GM19328 (cell line): Measurements from ENCODE around the gene SLC30A1.
"Not testable (repeated sequence)": the region's sequence is repeated elsewhere in the genome, so short reads cannot be mapped to it uniquely, and the experiment has no call there.

Source experiments
- ATAC-seq: cut with Tn5 transposase; IDR thresholded peaks from one replicate; pipeline ENCODE4 v1.9.1; 2021; ENCODE audit warnings: mild to moderate bottlenecking, moderate library complexity; ENCODE audit not compliant: unreplicated experiment

The SLC30A1 gene, protein sequence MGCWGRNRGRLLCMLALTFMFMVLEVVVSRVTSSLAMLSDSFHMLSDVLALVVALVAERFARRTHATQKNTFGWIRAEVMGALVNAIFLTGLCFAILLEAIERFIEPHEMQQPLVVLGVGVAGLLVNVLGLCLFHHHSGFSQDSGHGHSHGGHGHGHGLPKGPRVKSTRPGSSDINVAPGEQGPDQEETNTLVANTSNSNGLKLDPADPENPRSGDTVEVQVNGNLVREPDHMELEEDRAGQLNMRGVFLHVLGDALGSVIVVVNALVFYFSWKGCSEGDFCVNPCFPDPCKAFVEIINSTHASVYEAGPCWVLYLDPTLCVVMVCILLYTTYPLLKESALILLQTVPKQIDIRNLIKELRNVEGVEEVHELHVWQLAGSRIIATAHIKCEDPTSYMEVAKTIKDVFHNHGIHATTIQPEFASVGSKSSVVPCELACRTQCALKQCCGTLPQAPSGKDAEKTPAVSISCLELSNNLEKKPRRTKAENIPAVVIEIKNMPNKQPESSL

GRCh38 chr1:211578640-211579439, at the start of gene SLC30A1:
TSS of gene SLC30A1 (minus strand) at chr1:211579161. CDS start at chr1:211578612, 549 bp downstream.
- ATAC-seq = peak; percentile 87

- ATAC-seq = no peak
Observed at GRCh38 chr1:211628417-211628816, 49.5 kb upstream of the SLC30A1 start.

DNA sequence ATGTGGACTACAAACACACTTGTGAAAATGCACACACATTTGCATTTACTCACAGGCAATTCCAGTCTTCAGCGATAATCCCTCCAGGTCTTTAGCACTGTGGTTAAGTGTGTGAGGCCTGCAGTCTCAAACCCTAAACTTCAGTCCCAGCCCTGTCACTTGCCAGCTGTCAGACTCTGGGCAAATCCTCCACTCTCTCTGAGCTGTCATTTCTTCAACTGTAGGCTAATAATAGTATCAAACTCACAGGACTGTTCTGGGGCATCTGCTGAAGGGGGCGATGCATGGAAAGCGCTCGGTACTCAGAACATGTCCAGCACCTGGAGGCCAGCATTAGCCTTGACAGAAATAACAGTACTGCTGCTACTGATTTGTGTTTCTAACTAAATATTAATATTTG, 48.3 kb upstream of the SLC30A1 start:
- ATAC-seq = no peak

- ATAC-seq = not testable (repeated sequence)
Observed at GRCh38 chr1:211625866-211626265, 46.9 kb upstream of the SLC30A1 start.

DNA sequence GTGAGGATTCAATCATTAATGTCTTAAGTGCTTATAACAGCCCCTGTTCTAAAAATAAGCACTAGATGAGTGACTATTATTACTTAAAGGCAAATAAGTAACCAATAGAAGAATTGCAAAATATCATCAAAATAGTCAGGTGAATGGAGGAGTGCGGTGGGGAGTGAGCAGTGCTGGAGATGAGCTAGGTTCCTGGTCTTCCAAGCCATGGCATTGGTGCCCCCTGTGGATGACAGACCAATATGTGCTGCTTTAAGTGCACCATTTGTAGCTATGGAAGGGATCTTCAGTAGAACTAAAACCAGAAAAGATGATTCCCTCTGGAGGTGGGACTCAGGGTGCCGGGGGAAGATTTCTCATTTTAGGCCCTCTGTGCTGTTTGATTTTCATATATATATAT, 46.1 kb upstream of the SLC30A1 start:
- ATAC-seq = no peak

GRCh38 chr1:211623515-211623914, 44.6 kb upstream of the SLC30A1 start:
- ATAC-seq = no peak

DNA sequence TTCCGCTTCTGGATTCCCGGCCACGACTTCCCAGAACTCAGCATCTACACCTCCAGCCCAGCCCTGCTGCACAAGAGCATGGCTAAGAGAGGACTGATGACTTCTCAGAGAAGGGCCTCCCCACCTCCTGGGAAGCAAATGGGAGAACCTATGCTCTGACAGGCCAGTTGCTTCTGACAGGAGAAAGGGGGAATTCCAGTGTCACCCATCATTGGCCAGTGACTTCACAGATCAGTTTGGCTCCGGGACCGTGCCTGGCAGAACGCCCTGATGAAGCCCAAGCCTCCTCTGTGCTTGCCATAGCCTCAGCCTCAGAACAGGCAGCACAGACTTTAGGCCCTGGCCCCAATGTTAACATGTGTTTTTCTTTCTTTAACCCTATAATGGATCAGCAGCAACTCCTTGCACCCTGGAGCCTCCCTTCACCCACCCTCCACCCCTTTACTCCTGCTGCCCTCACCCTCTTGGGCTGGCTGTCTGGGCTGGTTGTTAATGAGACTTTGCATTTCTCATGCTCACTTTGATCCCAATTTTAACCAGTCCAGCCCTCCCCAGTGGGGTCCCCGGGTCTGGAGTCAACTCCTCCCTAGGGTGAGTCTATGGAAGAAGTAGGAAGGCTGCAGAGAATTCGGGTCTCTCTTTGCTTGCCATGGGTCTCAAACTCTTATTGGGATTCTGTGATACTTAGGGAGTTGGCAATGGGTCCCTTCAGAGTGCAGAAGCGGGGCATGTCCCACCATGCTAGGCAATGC, 42.7 kb upstream of the SLC30A1 start:
- ATAC-seq = no peak

GRCh38 chr1:211620097-211620496, 41.1 kb upstream of the SLC30A1 start:
- ATAC-seq = no peak

- ATAC-seq = no peak
Observed at GRCh38 chr1:211619033-211619996, 40.4 kb upstream of the SLC30A1 start.

DNA sequence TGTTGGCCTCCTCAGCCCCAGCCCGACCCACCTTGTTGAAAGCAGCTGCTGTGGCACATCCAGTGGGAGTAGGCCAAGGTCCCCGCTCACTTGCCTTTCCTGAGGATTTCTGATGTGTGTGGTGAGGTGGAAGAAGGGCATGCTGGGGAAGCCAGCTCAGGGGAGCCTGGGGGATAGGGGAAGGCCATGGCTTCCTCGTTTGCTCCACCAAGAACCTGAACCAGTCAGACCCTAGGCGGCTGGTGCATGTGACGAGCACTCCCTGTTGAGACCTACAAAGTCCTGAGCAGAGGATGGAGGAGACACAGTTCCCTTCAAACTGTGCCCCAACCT, 38.0 kb upstream of the SLC30A1 start:
- ATAC-seq = no peak

DNA sequence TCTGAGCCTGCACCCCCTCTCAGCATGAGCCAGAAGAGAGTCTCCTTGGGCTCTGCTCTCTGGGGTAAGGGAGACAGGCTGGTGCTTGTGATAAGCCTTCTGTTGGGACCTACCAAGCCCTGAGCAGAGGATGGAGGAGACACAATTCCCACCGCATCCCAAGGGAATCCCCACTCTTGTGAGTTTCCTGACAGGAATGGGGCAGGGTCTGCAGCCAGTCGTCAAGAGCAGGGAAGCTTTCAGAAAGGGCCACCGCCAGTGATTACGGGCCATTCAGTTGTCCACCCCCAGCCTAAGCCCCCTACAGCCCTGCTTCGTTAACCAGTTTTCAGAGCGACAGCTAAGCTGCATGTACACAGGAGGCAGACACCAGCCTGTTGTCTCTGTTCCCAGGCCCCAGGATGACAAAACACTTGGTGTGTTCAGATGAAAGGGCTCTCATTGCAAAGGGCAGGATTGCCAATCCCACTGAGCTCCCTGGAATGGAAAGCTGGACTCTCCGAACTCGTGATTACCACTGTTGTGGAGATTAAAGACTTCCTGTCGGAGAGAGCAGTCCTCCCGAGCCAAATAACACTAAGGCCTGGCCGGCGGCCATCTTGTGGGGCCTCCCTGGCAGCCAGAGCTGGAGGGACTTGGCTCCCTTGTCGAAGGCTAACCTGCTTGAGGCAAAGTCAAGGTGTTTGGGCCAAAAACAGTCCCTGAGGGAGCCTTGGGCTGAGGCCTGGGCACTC, 37.4 kb upstream of the SLC30A1 start:
- ATAC-seq = no peak

GRCh38 chr1:211614615-211615014, 35.7 kb upstream of the SLC30A1 start:
- no peak for ATAC-seq

DNA sequence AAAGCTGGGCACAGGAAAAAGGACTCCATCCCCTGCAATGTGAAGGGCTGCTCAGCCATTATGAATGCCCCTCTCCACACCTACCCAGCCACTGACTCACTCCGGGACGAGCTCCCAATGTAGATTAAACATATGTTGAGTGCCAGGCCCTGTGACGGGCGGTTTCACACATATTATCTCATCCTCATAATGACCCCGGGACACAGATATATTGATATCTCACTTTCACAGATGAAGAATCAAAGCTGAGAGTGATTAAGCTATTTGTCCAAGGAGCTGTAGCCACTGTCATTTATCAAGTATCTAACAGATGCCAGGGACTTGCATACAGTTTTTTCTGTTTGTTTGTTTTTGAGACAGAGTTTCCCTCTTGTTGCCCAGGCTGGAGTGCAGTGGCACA, 35.0 kb upstream of the SLC30A1 start:
- no peak for ATAC-seq

- no peak for ATAC-seq
Observed at GRCh38 chr1:211613108-211613947, 34.4 kb upstream of the SLC30A1 start.

GRCh38 chr1:211612786-211613107, 33.8 kb upstream of the SLC30A1 start:
- ATAC-seq = no peak

DNA sequence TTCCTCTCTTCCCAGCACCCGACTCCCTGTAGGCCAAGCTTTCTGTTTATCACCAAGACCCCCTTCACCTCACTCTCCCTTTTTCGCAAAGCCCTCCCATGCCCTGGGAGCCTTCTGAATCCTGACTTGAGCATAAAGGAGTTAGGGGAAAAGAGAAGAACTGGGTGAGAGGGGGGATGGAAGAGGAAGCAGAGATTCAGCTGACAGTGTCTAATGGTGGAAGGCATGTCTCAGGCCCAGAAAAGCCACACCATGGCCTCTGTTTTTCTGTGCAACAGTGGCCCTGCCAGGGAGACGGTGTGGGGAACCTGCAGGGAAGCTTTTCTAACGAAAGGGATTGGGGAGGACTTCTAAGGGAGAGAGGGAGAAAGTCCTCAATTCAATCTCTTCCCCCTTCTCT, 32.9 kb upstream of the SLC30A1 start:
- ATAC-seq = no peak

DNA sequence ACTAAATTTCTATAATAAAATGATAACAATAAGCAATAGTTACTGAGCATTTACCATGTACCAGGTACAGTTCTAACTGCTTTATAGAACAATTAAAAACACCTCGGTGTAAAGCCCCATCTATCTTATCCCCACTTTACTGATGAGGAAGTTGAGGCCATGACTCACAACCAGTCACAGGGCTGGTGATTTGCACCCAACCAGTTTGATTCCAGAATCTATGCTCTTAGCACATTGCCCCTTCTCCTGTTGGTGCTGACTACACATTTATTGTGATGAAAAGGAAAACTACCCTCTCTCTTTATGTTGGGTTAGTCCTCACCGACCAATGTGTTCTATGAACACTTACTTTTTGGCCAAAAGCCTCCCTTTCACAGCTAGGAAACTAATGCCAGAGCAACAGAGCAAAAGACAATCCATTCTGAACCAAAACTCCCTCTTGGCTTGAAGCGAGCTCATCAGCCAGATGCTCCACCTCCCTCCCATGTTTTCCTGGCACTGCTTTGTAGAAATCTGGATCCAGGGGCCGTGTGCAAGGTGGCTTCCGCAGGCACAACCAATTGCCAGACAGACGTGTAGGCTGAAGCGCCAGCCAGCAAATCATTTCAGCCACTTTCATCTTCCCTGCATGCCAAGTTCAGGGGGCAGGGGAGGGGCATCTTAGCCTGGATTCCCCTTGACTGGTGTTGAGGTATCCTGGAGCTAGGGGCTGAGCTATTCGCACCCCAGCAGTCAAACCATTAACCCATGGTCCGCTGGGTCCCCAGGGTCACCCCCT, 32.0 kb upstream of the SLC30A1 start:
- ATAC-seq = no peak
